ENCODE measurements around the gene PDE4D. TPM values are rescaled to one million over a fixed set of nuclear protein-coding genes. Genes with fewer than 3 reads are reported as not detected.

Gene PDE4D
- total RNA-seq, 1 experiment from 2014 or later: 6.5 TPM

DNA sequence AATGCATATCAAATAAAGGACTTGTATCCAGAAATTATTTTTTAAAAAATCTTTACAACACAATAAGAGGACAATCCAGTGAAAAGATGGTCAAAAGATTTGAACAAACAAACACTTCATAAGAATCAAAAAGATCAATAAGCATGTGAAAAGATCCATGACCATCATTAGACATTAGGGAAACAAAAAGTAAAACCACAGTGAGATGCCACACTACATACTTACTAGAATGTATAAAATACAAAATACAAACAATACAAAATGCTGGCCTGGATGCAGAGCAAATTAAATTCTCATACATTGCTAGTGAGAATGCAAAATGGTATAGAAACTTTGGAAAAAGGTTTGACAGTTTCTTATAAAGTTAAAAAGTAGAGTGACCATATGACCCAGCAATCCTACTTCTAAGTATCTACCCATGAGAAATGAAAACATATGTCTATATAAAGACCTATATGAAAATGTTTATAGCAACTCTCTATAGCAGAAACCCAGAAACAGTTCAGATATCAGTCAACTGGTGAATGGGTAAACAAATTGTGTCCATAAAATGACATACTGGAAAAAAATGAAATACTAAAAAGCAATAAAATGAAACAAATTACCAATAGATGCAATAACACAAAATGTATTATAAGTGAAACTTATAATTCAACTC is 884.6 kb downstream of the PDE4D start:
- POLR2A ChIA-PET (ENCODE audit: low non-redundant PET): no interaction called here

DNA sequence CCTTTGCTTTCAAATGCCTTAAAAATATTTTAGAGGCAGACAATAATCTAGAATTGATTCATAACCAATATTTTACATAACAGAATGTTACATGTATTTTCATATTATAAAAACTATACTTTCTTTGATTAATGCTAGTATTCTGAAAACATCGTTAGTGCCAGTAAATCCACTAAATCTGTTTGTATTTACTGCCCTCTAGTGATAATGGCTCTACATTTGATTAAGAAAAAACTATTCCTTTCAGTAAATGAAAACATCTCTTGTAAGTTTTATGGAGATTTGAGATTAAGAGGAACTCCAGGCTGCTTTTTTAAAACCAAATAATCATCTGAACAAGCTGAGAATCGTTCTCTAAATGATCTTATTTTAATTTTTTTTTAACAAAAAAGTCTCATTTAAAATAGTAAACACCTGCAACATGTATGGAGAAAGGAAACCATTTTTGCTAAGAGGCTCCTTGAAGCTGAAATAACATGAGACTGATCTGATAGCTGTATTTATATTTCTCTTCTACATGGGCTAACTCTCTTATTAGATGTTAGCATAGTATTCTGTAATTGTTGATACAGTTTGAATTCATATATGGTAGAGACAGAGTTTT is 886.0 kb downstream of the PDE4D start:
- H3K4me1 ChIP-seq (ENCODE audit: insufficient read depth, low read length, poor library complexity, severe bottlenecking): no peaks in the 10 kb centered on the region
- no peaks in the 10 kb centered on the region for H3K36me3 ChIP-seq (ENCODE audit: insufficient read depth, low read length, poor library complexity, severe bottlenecking)
- ChIA-PET POLR2A (ENCODE audit: low non-redundant PET) (no interaction called here), CTCF (no interaction called here)
- no peak overlapping the region for H3K27ac ChIP-seq (ENCODE audit: low read depth, low read length, poor library complexity, severe bottlenecking)
- H3K4me3 ChIP-seq (ENCODE audit: low read depth, low read length, poor library complexity, severe bottlenecking): no peak overlapping the region
- H3K9me3 ChIP-seq (ENCODE audit: low read depth, low read length, poor library complexity, severe bottlenecking): no peaks in the 10 kb centered on the region
- no peaks in the 10 kb centered on the region for H3K27me3 ChIP-seq (replicated peaks; ENCODE audit: insufficient read depth, low read depth, low read length, poor library complexity)
- TF ChIP-seq, protein P1, sequence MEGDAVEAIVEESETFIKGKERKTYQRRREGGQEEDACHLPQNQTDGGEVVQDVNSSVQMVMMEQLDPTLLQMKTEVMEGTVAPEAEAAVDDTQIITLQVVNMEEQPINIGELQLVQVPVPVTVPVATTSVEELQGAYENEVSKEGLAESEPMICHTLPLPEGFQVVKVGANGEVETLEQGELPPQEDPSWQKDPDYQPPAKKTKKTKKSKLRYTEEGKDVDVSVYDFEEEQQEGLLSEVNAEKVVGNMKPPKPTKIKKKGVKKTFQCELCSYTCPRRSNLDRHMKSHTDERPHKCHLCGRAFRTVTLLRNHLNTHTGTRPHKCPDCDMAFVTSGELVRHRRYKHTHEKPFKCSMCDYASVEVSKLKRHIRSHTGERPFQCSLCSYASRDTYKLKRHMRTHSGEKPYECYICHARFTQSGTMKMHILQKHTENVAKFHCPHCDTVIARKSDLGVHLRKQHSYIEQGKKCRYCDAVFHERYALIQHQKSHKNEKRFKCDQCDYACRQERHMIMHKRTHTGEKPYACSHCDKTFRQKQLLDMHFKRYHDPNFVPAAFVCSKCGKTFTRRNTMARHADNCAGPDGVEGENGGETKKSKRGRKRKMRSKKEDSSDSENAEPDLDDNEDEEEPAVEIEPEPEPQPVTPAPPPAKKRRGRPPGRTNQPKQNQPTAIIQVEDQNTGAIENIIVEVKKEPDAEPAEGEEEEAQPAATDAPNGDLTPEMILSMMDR (conservative IDR thresholded peaks at IDR 0.05; ENCODE audit: low read depth, low read length): peak; percentile 73
- no peak for TF ChIP-seq EZH2 (IDR thresholded peaks at IDR 0.05; ENCODE audit: borderline replicate concordance, low read depth, low read length, poor library complexity, severe bottlenecking)
- DNase-seq (ENCODE audit: low spot score): peak; percentile 56
- intact Hi-C loops (cut with micrococcal nuclease; ENCODE audit: unreplicated experiment): loop anchor here (1.0 to 10.0 kb wide), 2 partner anchors 116 to 533 kb away; no protein-coding TSS in a partner anchor
- BruUV-seq (replicated peaks): no TSS peak

More for the DNA sequence above, 884.6 kb downstream of the PDE4D start:
- CTCF ChIA-PET: no interaction called here
- no peaks in the 10 kb centered on the region for H3K36me3 ChIP-seq (ENCODE audit: insufficient read depth, low read length, poor library complexity, severe bottlenecking)
- no TSS peak for BruUV-seq (replicated peaks)
- DNase-seq (ENCODE audit: low spot score): no peak
- H3K27me3 ChIP-seq (replicated peaks; ENCODE audit: insufficient read depth, low read depth, low read length, poor library complexity): no peaks in the 10 kb centered on the region
- H3K27ac ChIP-seq (ENCODE audit: low read depth, low read length, poor library complexity, severe bottlenecking): no peak overlapping the region
- no peaks in the 10 kb centered on the region for H3K4me1 ChIP-seq (ENCODE audit: insufficient read depth, low read length, poor library complexity, severe bottlenecking)
- H3K9me3 ChIP-seq (ENCODE audit: low read depth, low read length, poor library complexity, severe bottlenecking): no peaks in the 10 kb centered on the region
- TF ChIP-seq, protein P1 (conservative IDR thresholded peaks at IDR 0.05; ENCODE audit: low read depth, low read length): no peak
- no peak for TF ChIP-seq EZH2 (IDR thresholded peaks at IDR 0.05; ENCODE audit: borderline replicate concordance, low read depth, low read length, poor library complexity, severe bottlenecking)
- no peak overlapping the region for H3K4me3 ChIP-seq (ENCODE audit: low read depth, low read length, poor library complexity, severe bottlenecking)
- intact Hi-C loops (cut with micrococcal nuclease; ENCODE audit: unreplicated experiment): loop anchor here (10.0 kb wide), 1 partner anchor 534 kb away; no protein-coding TSS in a partner anchor

DNA sequence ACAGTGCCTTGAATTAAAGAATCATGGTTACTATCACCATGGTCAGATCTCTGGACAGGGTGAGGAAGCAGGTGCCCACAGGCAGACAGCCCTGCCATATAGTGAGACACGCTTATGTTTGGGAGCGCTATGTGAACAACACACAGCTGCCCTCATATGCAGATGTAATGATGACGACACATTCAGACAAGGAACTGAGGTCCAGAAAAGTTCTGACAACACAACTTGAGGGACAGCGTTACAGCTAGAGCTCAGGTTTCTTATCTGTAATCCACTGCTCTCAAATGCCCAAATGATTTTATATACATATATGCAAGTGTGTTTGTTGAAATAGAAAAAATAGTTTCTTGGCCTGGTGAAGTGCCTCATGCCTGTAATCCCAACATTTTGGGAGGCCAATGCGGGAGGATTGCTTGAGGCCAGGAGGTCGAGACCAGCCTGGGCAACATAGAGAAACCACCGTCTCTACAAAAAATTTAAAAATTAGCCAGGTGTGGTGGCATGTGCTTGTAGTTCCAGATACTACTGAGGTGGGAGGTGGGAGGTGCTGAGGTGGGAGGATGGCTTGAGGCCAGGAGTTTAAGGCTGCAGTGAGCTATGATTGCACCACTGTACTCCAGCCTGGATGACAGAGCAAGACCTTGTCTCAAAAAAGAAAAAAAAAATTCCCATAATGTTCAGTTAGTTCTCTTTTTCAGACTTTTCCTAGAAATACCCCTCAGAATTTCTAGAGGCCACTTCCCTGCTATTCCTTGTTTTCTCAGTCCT is 887.4 kb downstream of the PDE4D start:
- no peak for DNase-seq (ENCODE audit: low spot score)
- Histone ChIP-seq H3K4me1 (ENCODE audit: insufficient read depth, low read length, poor library complexity, severe bottlenecking) (no peaks in the 10 kb centered on the region), H3K27ac (ENCODE audit: low read depth, low read length, poor library complexity, severe bottlenecking) (no peak overlapping the region), H3K27me3 (replicated peaks; ENCODE audit: insufficient read depth, low read depth, low read length, poor library complexity) (no peaks in the 10 kb centered on the region), H3K4me3 (ENCODE audit: low read depth, low read length, poor library complexity, severe bottlenecking) (no peak overlapping the region), H3K36me3 (ENCODE audit: insufficient read depth, low read length, poor library complexity, severe bottlenecking) (no peaks in the 10 kb centered on the region), H3K9me3 (ENCODE audit: low read depth, low read length, poor library complexity, severe bottlenecking) (no peaks in the 10 kb centered on the region)
- no TSS peak for BruUV-seq (replicated peaks)
- ChIA-PET CTCF (interaction anchor here (0.9 kb wide), 1 partner anchor 114 kb away, joined by 3 read pairs; no protein-coding TSS in a partner anchor), POLR2A (ENCODE audit: low non-redundant PET) (no interaction called here)
- intact Hi-C loops (cut with micrococcal nuclease; ENCODE audit: unreplicated experiment): loop anchor here (10.0 kb wide), 1 partner anchor 531 kb away; no protein-coding TSS in a partner anchor
- no peak for TF ChIP-seq EZH2 (IDR thresholded peaks at IDR 0.05; ENCODE audit: borderline replicate concordance, low read depth, low read length, poor library complexity, severe bottlenecking)
- TF ChIP-seq, protein P1 (conservative IDR thresholded peaks at IDR 0.05; ENCODE audit: low read depth, low read length): no peak
